ENCODE data around the gene DR1. TPM values are rescaled to one million over a fixed set of nuclear protein-coding genes. Genes with fewer than 3 reads are reported as not detected.

The DR1 gene
- total and polyA plus RNA-seq, 10 of the 15 experiments (the other 5 are each of a cell fraction or from before 2014, with no cell fraction given): 7.4 to 56.1 (median 35.4) TPM

GRCh38 chr1:93345633-93346420, at the start of gene DR1 (continued):
- no peak for TF ChIP-seq USF2 (IDR thresholded peaks at IDR 0.05; ENCODE audit: borderline replicate concordance, low read depth, low read length)
- no peak for TF ChIP-seq ZBED1 (IDR thresholded peaks at IDR 0.05; ENCODE audit: borderline replicate concordance)
- no peak for TF ChIP-seq TCF7 (IDR thresholded peaks at IDR 0.05; ENCODE audit: borderline replicate concordance)
- TF ChIP-seq RELB (IDR thresholded peaks at IDR 0.05; ENCODE audit: low read depth): peak; percentile 71
- peak; percentile 97 for TF ChIP-seq POLR2A (IDR thresholded peaks at IDR 0.05; ENCODE audit: low read depth, low read length)
- no peak for TF ChIP-seq PAX8 (IDR thresholded peaks at IDR 0.05)
- TF ChIP-seq IRF5 (IDR thresholded peaks at IDR 0.05; ENCODE audit: borderline replicate concordance): no peak
- TF ChIP-seq HCFC1 (IDR thresholded peaks at IDR 0.05; ENCODE audit: low read length): peak; percentile 66
- peak; percentile 18; the same call in 1 of the 2 replicates for TF ChIP-seq BACH1 (IDR thresholded peaks at IDR 0.05; ENCODE audit: borderline replicate concordance)
- TF ChIP-seq HSF1 (IDR thresholded peaks at IDR 0.05; ENCODE audit: low read depth, low read length): no peak
- TF ChIP-seq ZNF687 (IDR thresholded peaks at IDR 0.05): peak; percentile 98
- no peak for TF ChIP-seq KDM1A (IDR thresholded peaks at IDR 0.05; ENCODE audit: borderline replicate concordance)
- TF ChIP-seq NR2C1 (IDR thresholded peaks at IDR 0.05): no peak
- no peak for TF ChIP-seq HDAC2 (IDR thresholded peaks at IDR 0.05)
- TF ChIP-seq PML (IDR thresholded peaks at IDR 0.05; ENCODE audit: low read length): peak; percentile 98
- TF ChIP-seq ZNF592 (IDR thresholded peaks at IDR 0.05): 0 out of 2 replicates have a peak, but pooled peaks have one; percentile 17
- TF ChIP-seq CBX3 (IDR thresholded peaks at IDR 0.05; ENCODE audit: borderline replicate concordance, low read depth): no peak

Data from GM12878 (cell line).